K562 (cell line): ENCODE data around the gene GLT8D2. TPM values are rescaled to one million over a fixed set of nuclear protein-coding genes. Genes with fewer than 3 reads are reported as not detected.

Experiments used
- AFF1 ChIP-seq, 2 experiments: fragments of 450-650 bp; IDR thresholded peaks; 2 replicates each; pipeline ENCODE4 v1.6.1; 2018; ENCODE audit warnings: mild to moderate bottlenecking in 2 of 2, low read depth in 1 of 2; ENCODE audit not compliant: partially characterized antibody in 2 of 2
- MLX ChIP-seq, 2 experiments: fragments of 450-650 bp in 1 of 2; sonication (generic) in 1 of 2; formaldehyde crosslinking; conservative IDR thresholded peaks; 2 replicates each; pipeline versions ENCODE4 v1.4.0 to v1.8.1; 2020 to 2022; ENCODE audit warnings: mild to moderate bottlenecking in 1 of 2, missing genetic modification reagents in 1 of 2
- ZHX1 ChIP-seq: fragments of 150-350 bp; conservative IDR thresholded peaks from 2 replicates; pipeline ENCODE4 v1.6.1; 2014; ENCODE audit warnings: low read length
- polyA plus RNA-seq, 8 experiments: library from polyadenylated mRNA; depleted of rRNA in 4 of 8; stranded (reverse) in 5 of 8; unstranded in 3 of 8; fragments of >200 nt; fragmentation: Nextera tagmentation in 2 of 8; fragmentation: Illumina TruSeq in 1 of 8; extraction: Ambion mirVana in 2 of 8; extraction: Trizol in 1 of 8; gene quantifications; 2 replicates each; pipeline versions ENCODE4 v1.2.1 to v1.2.3, GENCODE V29; 2011 to 2014; ENCODE audit warnings: inconsistent platforms in 1 of 8, missing spikeins in 1 of 8
- total RNA-seq, 7 experiments: library from RNA; depleted of rRNA in 6 of 7; stranded (reverse); fragments of >200 nt in 6 of 7; fragmentation: Illumina TruSeq in 2 of 7; extraction: Trizol in 2 of 7; gene quantifications; 2 replicates each; pipeline versions ENCODE4 v1.2.1 to v1.2.3, GENCODE V29; 2011 to 2021; ENCODE audit warnings: low replicate concordance in 1 of 7

Gene GLT8D2
- total and polyA plus RNA-seq, 9 of the 15 experiments (the other 6 are each of a cell fraction or from before 2014, with no cell fraction given): 0.18 to 0.27 (median 0.18) TPM; not detected in 6

- TF ChIP-seq MLX (CRISPR knock-in tag; conservative IDR thresholded peaks at IDR 0.05) (no peak), AFF1 (IDR thresholded peaks at IDR 0.05; ENCODE audit: low read depth in 1 of 2, partially characterized antibody in 2 of 2) (no peak), ZHX1 (no peak)
Observed at GRCh38 chr12:104026841-104027599, 23.0 kb downstream of the GLT8D2 start (continued).
